ENCODE results near the gene MRPS25.

MRPS25 gene

GRCh38 chr3:15064835-15065549 lies at the start of gene MRPS25:
Gene MRPS25, minus strand, starts transcription at chr3:15065315. Its CDS starts 121 bp downstream, at chr3:15065194.
- DNase-seq = peak; percentile 95

- no peak for DNase-seq
These were observed 48.8 kb upstream of the MRPS25 start for GRCh38 chr3:15113884-15114283.

- DNase-seq = peak; percentile 16
These were observed 48.4 kb upstream of the MRPS25 start for GRCh38 chr3:15113471-15113870.

- DNase-seq = no peak
These were observed 46.9 kb upstream of the MRPS25 start for GRCh38 chr3:15112011-15112410.

- no peak for DNase-seq
These were observed 45.1 kb upstream of the MRPS25 start for GRCh38 chr3:15110206-15110605.

GRCh38 chr3:15108869-15109268 lies 43.8 kb upstream of the MRPS25 start:
- no peak for DNase-seq

GRCh38 chr3:15108082-15108545 lies 43.0 kb upstream of the MRPS25 start:
- peak; percentile 67 for DNase-seq

- no peak for DNase-seq
These were observed 42.2 kb upstream of the MRPS25 start for GRCh38 chr3:15107075-15107947.

GRCh38 chr3:15102836-15103235 lies 37.7 kb upstream of the MRPS25 start:
- DNase-seq = peak; percentile 82

GRCh38 chr3:15102256-15102655 lies 37.1 kb upstream of the MRPS25 start:
- peak; percentile 73 for DNase-seq

- no peak for DNase-seq
These were observed 34.4 kb upstream of the MRPS25 start for GRCh38 chr3:15099364-15100098.

- DNase-seq = peak; percentile 96
These were observed 33.6 kb upstream of the MRPS25 start, which contains the start of gene RBSN for GRCh38 chr3:15098503-15099363. Gene RBSN, minus strand, starts transcription at chr3:15099148. Its CDS starts 3,028 bp downstream, at chr3:15096120.

GRCh38 chr3:15097891-15098290 lies 32.8 kb upstream of the MRPS25 start:
- no peak for DNase-seq

GRCh38 chr3:15096046-15096445 lies 30.9 kb upstream of the MRPS25 start:
- DNase-seq = no peak

- no peak for DNase-seq
These were observed 29.2 kb upstream of the MRPS25 start for GRCh38 chr3:15094187-15094875.

GRCh38 chr3:15092686-15093085 lies 27.6 kb upstream of the MRPS25 start:
- DNase-seq = no peak

GRCh38 chr3:15091575-15091974 lies 26.5 kb upstream of the MRPS25 start:
- DNase-seq = no peak

GRCh38 chr3:15089201-15089600 lies 24.1 kb upstream of the MRPS25 start:
- DNase-seq = no peak

- DNase-seq = no peak
These were observed 21.6 kb upstream of the MRPS25 start for GRCh38 chr3:15086699-15087098.

GRCh38 chr3:15086263-15086662 lies 21.1 kb upstream of the MRPS25 start:
- DNase-seq = no peak

GRCh38 chr3:15083252-15083651 lies 18.1 kb upstream of the MRPS25 start:
- no peak for DNase-seq

Data from NCI-H2029 (cell line).